SK-N-MC (cell line): Measurements from ENCODE around the gene POC1A.

Experiments used
- DNase-seq: peaks from one replicate; pipeline ENCODE4 v3.0.0-alpha.2; 2011; ENCODE audit warnings: low read depth, low spot score
- H3K27ac ChIP-seq: fragments of 200-600 bp; sonication (generic); 2 replicates; pipeline ENCODE4 v1.5.1; 2016; ENCODE audit warnings: mixed run types
- H3K36me3 ChIP-seq: fragments of 200-600 bp; sonication (generic); 2 replicates; pipeline ENCODE4 v1.6.1; 2017; ENCODE audit warnings: antibody characterized with exemption, low read length, mixed read lengths; ENCODE audit not compliant: insufficient read depth
- H3K4me3 ChIP-seq: fragments of 200-600 bp; sonication (generic); 2 replicates; pipeline ENCODE4 v1.5.1; 2016
- H3K9ac ChIP-seq: fragments of 200-600 bp; sonication (generic); 2 replicates; pipeline ENCODE4 v1.8.0; 2017; ENCODE audit warnings: mixed run types, mixed read lengths; ENCODE audit not compliant: insufficient read length
- H3K9me3 ChIP-seq: fragments of 200-600 bp; sonication (generic); 2 replicates; pipeline ENCODE4 v1.6.1; 2017; ENCODE audit warnings: low read depth, mild to moderate bottlenecking, antibody characterized with exemption, low read length, moderate library complexity, mixed read lengths
- EZH2 ChIP-seq: fragments of 200-600 bp; sonication (generic); IDR thresholded peaks from one replicate; pipeline ENCODE4 v1.6.1; 2017; ENCODE audit warnings: antibody characterized with exemption
- FOXP2 ChIP-seq: optimal IDR thresholded peaks from 2 replicates; pipeline ENCODE3; 2011; ENCODE audit warnings: mild to moderate bottlenecking, moderate library complexity; ENCODE audit not compliant: insufficient read depth; ENCODE audit errors: extremely low read length, control extremely low read depth
- POLR2AphosphoS5 ChIP-seq: IDR thresholded peaks from 2 replicates; pipeline ENCODE4 v1.6.1; 2012; ENCODE audit warnings: mild to moderate bottlenecking, low read depth, low read length, borderline replicate concordance

The POC1A gene

GRCh38 chr3:52154135-52155094 is at the start of gene POC1A:
TSS of gene POC1A (minus strand) at chr3:52154423. CDS start at chr3:52154372, 51 bp downstream.
- Histone ChIP-seq H3K27ac (peak within 1 kb of the TSS; percentile 87), H3K36me3 (no peaks in the 10 kb centered on the region; the same call in 1 of the 2 replicates), H3K4me3 (peak within 1 kb of the TSS; percentile 87), H3K9me3 (no peaks in the 10 kb centered on the region), H3K9ac (peak within 1 kb of the TSS; percentile 83)
- TF ChIP-seq POLR2AphosphoS5, result peak; percentile 67
- TF ChIP-seq FOXP2, result peak; percentile 35
- TF ChIP-seq EZH2, result no peak
- peak; percentile 78 for DNase-seq

GRCh38 chr3:52203701-52204100 is 49.5 kb upstream of the POC1A start:
- Histone ChIP-seq H3K9me3 (no peaks in the 10 kb centered on the region), H3K27ac (no peak overlapping the region), H3K9ac (no peak overlapping the region), H3K4me3 (no peak overlapping the region), H3K36me3 (peaks cover 68% of the 10 kb centered on the region)
- DNase-seq, result no peak
- TF ChIP-seq EZH2 (no peak), POLR2AphosphoS5 (no peak), FOXP2 (no peak)

DNA sequence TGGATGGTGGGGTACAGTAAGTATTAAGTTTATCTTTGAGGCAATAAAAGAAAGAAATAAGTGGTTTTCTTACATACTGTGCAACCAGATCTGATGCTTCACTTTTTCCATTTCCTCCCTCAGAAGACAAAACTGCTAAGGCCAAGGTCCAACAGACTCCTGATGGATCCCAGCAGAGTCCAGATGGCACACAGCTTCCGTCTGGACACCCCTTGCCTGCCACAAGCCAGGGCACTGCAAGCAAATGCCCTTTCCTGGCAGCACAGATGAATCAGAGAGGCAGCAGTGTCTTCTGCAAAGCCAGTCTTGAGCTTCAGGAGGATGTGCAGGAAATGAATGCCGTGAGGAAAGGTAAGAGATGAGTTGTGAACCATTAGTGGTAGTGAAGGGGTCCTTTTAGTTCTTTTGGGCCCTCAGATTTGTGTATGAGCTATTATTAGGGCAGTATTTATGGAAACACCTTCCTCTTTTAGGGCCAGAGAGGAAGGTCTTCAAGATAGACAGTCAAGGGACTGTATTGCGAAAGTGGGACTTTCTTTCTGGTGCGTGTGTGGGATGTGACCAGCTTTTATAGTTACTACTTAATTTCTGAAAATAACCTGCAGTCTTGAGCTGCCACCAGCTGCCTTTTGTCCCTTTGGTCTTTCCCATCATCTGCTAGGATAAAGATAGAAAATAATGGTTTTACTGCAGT is 48.3 kb upstream of the POC1A start:
- Histone ChIP-seq H3K27ac (no peak overlapping the region), H3K9me3 (no peaks in the 10 kb centered on the region), H3K36me3 (peaks cover 57% of the 10 kb centered on the region), H3K4me3 (no peak overlapping the region), H3K9ac (no peak overlapping the region)
- DNase-seq, result no peak
- TF ChIP-seq POLR2AphosphoS5, result no peak
- TF ChIP-seq EZH2, result no peak
- no peak for TF ChIP-seq FOXP2

- no peak for TF ChIP-seq EZH2
- TF ChIP-seq POLR2AphosphoS5, result no peak
- no peak for TF ChIP-seq FOXP2
- H3K4me3 ChIP-seq, result no peak overlapping the region
- no peak overlapping the region for H3K27ac ChIP-seq
These were observed 46.9 kb upstream of the POC1A start for GRCh38 chr3:52200981-52201679.

GRCh38 chr3:52198643-52199608 is 44.7 kb upstream of the POC1A start:
- Histone ChIP-seq H3K27ac (no peak overlapping the region), H3K9ac (peak overlapping the region; percentile 83), H3K36me3 (peaks cover 27% of the 10 kb centered on the region), H3K9me3 (no peaks in the 10 kb centered on the region), H3K4me3 (peak overlapping the region; percentile 83)
- DNase-seq, result no peak
- TF ChIP-seq EZH2 (no peak), POLR2AphosphoS5 (no peak), FOXP2 (no peak)

More at GRCh38 chr3:52200981-52201679, 46.9 kb upstream of the POC1A start:
- no peaks in the 10 kb centered on the region for H3K9me3 ChIP-seq
- no peak for DNase-seq
- peaks cover 49% of the 10 kb centered on the region for H3K36me3 ChIP-seq
- no peak overlapping the region for H3K9ac ChIP-seq

DNA sequence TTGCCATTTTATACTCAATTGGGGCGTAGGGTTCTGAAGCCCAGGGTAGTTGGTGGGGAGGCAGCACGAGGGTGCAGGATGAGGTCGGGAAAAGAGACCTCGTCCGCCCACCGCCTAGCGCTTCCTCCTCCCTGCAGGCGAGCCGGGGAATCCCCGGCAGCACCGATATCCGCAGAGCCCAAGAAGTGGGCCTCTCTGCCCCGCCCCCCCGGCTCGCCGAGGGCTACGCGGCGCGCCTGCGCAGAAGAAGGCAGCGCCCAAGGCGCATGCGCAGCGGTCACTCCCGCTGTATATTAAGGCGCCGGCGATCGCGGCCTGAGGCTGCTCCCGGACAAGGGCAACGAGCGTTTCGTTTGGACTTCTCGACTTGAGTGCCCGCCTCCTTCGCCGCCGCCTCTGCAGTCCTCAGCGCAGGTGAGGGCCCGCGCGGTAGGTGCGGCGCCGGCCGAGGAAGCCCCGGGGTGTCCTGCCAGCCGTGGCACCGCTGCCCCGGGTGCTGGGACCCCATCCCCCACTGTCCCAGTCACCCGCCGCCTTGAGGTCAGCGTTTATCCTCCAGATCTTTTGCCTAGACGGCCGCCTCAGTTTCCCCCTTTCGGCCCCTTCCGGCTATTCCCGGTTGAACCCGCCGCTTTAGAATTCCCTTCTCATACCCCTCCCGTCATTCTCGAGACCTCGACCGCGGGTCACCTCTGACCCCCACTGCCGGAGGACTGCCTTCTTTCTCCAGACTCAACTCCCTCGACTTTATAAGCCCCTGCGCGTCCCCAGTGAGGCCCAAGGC is 43.8 kb upstream of the POC1A start, which contains the start of gene ALAS1:
TSS of gene ALAS1 (plus strand) at position 319 of the 784 bp plus-strand sequence. CDS start 1,082 bp downstream, outside the sequence.
- Histone ChIP-seq H3K4me3 (peak within 1 kb of the TSS; percentile 83), H3K36me3 (peaks cover 19% of the 10 kb centered on the region), H3K9me3 (no peaks in the 10 kb centered on the region), H3K9ac (peak within 1 kb of the TSS; percentile 83), H3K27ac (no peak within 1 kb of the TSS)
- no peak for TF ChIP-seq FOXP2
- peak; percentile 89 for TF ChIP-seq POLR2AphosphoS5
- DNase-seq, result peak; percentile 6

- no peak overlapping the region for H3K27ac ChIP-seq
- H3K9ac ChIP-seq, result peak overlapping the region; percentile 37
- H3K9me3 ChIP-seq, result no peaks in the 10 kb centered on the region
- peaks cover 14% of the 10 kb centered on the region for H3K36me3 ChIP-seq
- H3K4me3 ChIP-seq, result peak overlapping the region; percentile 83
- no peak for DNase-seq
- no peak for TF ChIP-seq POLR2AphosphoS5
- TF ChIP-seq EZH2, result no peak
- TF ChIP-seq FOXP2, result no peak
These were observed 43.2 kb upstream of the POC1A start for GRCh38 chr3:52197499-52197841.
